ENCODE results near the gene TLE3. TPM values are rescaled to one million over a fixed set of nuclear protein-coding genes. Genes with fewer than 3 reads are reported as not detected.

TLE3 gene
- total and polyA plus RNA-seq, 2 of the 4 experiments (the other 2 are of a cell fraction): 6.5 to 16.3 TPM

DNA sequence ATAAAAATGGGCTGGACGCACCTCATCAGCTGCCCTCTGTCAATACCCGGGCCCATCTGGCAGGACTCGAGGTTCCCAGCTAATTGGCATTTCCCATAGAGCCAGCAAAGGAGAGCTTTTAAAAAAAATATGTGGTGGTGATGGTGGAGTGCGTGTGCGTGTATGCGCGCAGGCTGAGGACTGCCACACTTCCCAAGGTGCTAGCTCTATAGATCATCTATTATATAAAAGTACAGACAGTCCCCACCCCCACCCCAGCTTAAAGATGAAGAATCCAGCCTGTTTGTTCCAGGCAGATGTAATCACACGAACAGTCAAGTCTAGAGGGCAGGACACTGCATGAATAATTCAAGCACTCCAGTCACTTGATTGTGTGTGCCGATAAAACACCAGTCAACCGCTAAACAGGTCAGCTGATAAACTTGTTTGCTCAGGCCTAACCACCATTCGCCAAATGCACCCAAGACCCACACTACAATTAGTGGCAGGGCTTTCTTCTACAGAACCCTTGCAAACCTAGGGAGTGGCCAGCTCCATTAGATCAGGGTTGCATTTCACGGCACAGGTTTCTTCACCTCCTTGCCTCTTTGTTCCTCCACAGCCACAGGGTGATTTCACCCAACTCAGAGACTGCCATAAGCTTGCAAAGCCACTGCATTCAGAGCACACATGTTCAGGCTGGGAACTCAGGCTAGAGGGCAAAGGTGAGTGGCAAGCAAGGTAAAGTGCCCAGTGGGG lies 5.8 kb downstream of the TLE3 start:
- intact Hi-C loops (cut with micrococcal nuclease): loop anchor here (10.0 kb wide), 1 partner anchor 327 kb away; no protein-coding TSS in a partner anchor
- no peak overlapping the region; the same call in 1 of the 2 replicates for H4K91ac ChIP-seq (ENCODE audit: insufficient read depth, low read depth, low read length)
- no peak overlapping the region for H2BK5ac ChIP-seq (ENCODE audit: low read depth, low read length, poor library complexity, severe bottlenecking)
- CTCF ChIA-PET: no interaction called here
- no peak overlapping the region for H2BK120ac ChIP-seq (ENCODE audit: low read depth, low read length)
- no TSS peak for BruUV-seq (replicated peaks)
- no peaks in the 10 kb centered on the region for H3K9me3 ChIP-seq (ENCODE audit: control insufficient read depth, insufficient read depth, low read length)
- no peak overlapping the region for H3K4me3 ChIP-seq (ENCODE audit: insufficient read depth, low read depth, low read length)
- H3K14ac ChIP-seq (replicated peaks; ENCODE audit: low read depth, low read length): 0 out of 2 replicates have a peak overlapping the region, but pooled peaks have one; percentile 20
- H2AK9ac ChIP-seq (replicated peaks; ENCODE audit: low read depth, low read length, poor library complexity): peak overlapping the region; percentile 11
- peaks cover 78% of the 10 kb centered on the region for H4K20me1 ChIP-seq (ENCODE audit: insufficient read depth, low read length)
- H3K27ac ChIP-seq (ENCODE audit: insufficient read depth, low read length): no peak overlapping the region; the same call in 1 of the 2 replicates
- peak overlapping the region; percentile 53; the same call in 1 of the 2 replicates for H3K4me2 ChIP-seq (ENCODE audit: low read depth, low read length)
- in situ Hi-C loops (cut with MboI; ENCODE audit: low sequenced_read_pairs): loop anchor here (25.0 kb wide), 1 partner anchor 395 kb away; no protein-coding TSS in a partner anchor
- no peak for ATAC-seq (ENCODE audit: low read depth)
- no peak for DNase-seq
- no peak overlapping the region for H2AFZ ChIP-seq (replicated peaks; ENCODE audit: low read length, poor library complexity)
- WGBS, 2 experiments (ENCODE audit: extremely low coverage in 2 of 2, insufficient read length in 1 of 2): 40% methylated on average over 1 of the region's 12 CpGs; no CpG with 5 or more reads in 1 of the 2 experiments
- no peaks in the 10 kb centered on the region for H3K27me3 ChIP-seq (ENCODE audit: control insufficient read depth, insufficient read depth, low read length)
- POLR2A ChIA-PET (ENCODE audit: unreplicated experiment): no interaction called here
- H4K8ac ChIP-seq (ENCODE audit: low read depth in 2 of 2, low read length in 2 of 2): peak overlapping the region in 1 of 2 experiments; percentile 3; a peak in 1 of 4 replicates
- no peak overlapping the region for H3K56ac ChIP-seq (ENCODE audit: extremely low read depth, insufficient read depth, low read length)
- H2AK5ac ChIP-seq (ENCODE audit: low read depth, low read length): peak overlapping the region; percentile 46; the same call in 1 of the 2 replicates
- no peak overlapping the region for H4K5ac ChIP-seq (ENCODE audit: low read depth, low read length)
- no peak overlapping the region for H3K9ac ChIP-seq (ENCODE audit: low read depth, low read length)
- H3K23ac ChIP-seq (ENCODE audit: low read depth, low read length): no peak overlapping the region; the same call in 1 of the 2 replicates
- no peak overlapping the region for H3K4ac ChIP-seq (ENCODE audit: low read depth, low read length)
- H3K79me1 ChIP-seq (ENCODE audit: low read depth in 1 of 2, low read length in 2 of 2): peaks cover 43 to 84% of the 10 kb centered on the region in 2 experiments
- H3K4me1 ChIP-seq (ENCODE audit: control insufficient read depth, insufficient read depth, low read length): peaks cover 41% of the 10 kb centered on the region
- H3K18ac ChIP-seq (ENCODE audit: low read depth, low read length): no peak overlapping the region; the same call in 1 of the 2 replicates
- peaks cover 25% of the 10 kb centered on the region for H3K36me3 ChIP-seq (ENCODE audit: control insufficient read depth, insufficient read depth, low read length)
- no peak overlapping the region for H2BK20ac ChIP-seq (ENCODE audit: low read depth, low read length)
- H2BK15ac ChIP-seq (ENCODE audit: low read depth, low read length): no peak overlapping the region
- dilution Hi-C loops (cut with HindIII; ENCODE audit: low sequenced_read_pairs, unreplicated experiment): no loop called here
- H3K9me1 ChIP-seq (ENCODE audit: insufficient read depth, low read length): peaks cover 37% of the 10 kb centered on the region
- TF ChIP-seq MXI1 (IDR thresholded peaks at IDR 0.05; ENCODE audit: borderline replicate concordance, low read depth, low read length) (no peak), RCOR1 (IDR thresholded peaks at IDR 0.05; ENCODE audit: insufficient replicate concordance, low read length) (no peak), BHLHE40 (IDR thresholded peaks at IDR 0.05; ENCODE audit: low read depth, low read length) (no peak), SMC3 (IDR thresholded peaks at IDR 0.05; ENCODE audit: low read depth, low read length) (no peak), CHD1 (IDR thresholded peaks at IDR 0.05; ENCODE audit: low read depth, low read length) (no peak), FOS (IDR thresholded peaks at IDR 0.05; ENCODE audit: low read depth, low read length) (no peak), MAZ (IDR thresholded peaks at IDR 0.05; ENCODE audit: borderline replicate concordance, low read depth, low read length) (no peak), RAD21 (IDR thresholded peaks at IDR 0.05; ENCODE audit: low read length) (no peak), RFX5 (IDR thresholded peaks at IDR 0.05; ENCODE audit: low read depth, low read length) (no peak), NFE2L2 (IDR thresholded peaks at IDR 0.05; ENCODE audit: low read depth, low read length) (no peak), CEBPB (IDR thresholded peaks at IDR 0.05; ENCODE audit: low read depth, low read length) (no peak)
- TF ChIP-seq, protein P1, sequence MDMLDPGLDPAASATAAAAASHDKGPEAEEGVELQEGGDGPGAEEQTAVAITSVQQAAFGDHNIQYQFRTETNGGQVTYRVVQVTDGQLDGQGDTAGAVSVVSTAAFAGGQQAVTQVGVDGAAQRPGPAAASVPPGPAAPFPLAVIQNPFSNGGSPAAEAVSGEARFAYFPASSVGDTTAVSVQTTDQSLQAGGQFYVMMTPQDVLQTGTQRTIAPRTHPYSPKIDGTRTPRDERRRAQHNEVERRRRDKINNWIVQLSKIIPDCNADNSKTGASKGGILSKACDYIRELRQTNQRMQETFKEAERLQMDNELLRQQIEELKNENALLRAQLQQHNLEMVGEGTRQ (IDR thresholded peaks at IDR 0.05; ENCODE audit: low read depth, low read length): no peak
- TF ChIP-seq, protein P2, sequence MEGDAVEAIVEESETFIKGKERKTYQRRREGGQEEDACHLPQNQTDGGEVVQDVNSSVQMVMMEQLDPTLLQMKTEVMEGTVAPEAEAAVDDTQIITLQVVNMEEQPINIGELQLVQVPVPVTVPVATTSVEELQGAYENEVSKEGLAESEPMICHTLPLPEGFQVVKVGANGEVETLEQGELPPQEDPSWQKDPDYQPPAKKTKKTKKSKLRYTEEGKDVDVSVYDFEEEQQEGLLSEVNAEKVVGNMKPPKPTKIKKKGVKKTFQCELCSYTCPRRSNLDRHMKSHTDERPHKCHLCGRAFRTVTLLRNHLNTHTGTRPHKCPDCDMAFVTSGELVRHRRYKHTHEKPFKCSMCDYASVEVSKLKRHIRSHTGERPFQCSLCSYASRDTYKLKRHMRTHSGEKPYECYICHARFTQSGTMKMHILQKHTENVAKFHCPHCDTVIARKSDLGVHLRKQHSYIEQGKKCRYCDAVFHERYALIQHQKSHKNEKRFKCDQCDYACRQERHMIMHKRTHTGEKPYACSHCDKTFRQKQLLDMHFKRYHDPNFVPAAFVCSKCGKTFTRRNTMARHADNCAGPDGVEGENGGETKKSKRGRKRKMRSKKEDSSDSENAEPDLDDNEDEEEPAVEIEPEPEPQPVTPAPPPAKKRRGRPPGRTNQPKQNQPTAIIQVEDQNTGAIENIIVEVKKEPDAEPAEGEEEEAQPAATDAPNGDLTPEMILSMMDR (conservative IDR thresholded peaks at IDR 0.05; ENCODE audit: low read depth, low read length): no peak
- TF ChIP-seq, protein P3, sequence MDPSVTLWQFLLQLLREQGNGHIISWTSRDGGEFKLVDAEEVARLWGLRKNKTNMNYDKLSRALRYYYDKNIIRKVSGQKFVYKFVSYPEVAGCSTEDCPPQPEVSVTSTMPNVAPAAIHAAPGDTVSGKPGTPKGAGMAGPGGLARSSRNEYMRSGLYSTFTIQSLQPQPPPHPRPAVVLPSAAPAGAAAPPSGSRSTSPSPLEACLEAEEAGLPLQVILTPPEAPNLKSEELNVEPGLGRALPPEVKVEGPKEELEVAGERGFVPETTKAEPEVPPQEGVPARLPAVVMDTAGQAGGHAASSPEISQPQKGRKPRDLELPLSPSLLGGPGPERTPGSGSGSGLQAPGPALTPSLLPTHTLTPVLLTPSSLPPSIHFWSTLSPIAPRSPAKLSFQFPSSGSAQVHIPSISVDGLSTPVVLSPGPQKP (IDR thresholded peaks at IDR 0.05; ENCODE audit: borderline replicate concordance, low read depth, low read length): no peak
